ENCODE results near the gene GPC6. TPM values are rescaled to one million over a fixed set of nuclear protein-coding genes. Genes with fewer than 3 reads are reported as not detected.

The GPC6 gene
- total and polyA plus RNA-seq, 4 donors, result 5.0 to 37.4 (median 18.9) TPM

GRCh38 chr13:93745884-93746283, 519.3 kb downstream of the GPC6 start:
- WGBS, 2 donors, result 72 to 79% methylated on average over 2 of the region's 2 CpGs
- H3K4me1 ChIP-seq (ENCODE audit: control insufficient read depth in 1 of 2, insufficient read depth in 2 of 2, low read length in 2 of 2), result no peaks in the 10 kb centered on the region
- no peak overlapping the region for H3K27ac ChIP-seq (ENCODE audit: low read depth in 1 of 2, low read length in 2 of 2)
- no peaks in the 10 kb centered on the region for H3K27me3 ChIP-seq (ENCODE audit: control insufficient read depth in 1 of 2, insufficient read depth in 2 of 2, low read length in 1 of 2)
- no peaks in the 10 kb centered on the region for H3K36me3 ChIP-seq (ENCODE audit: control insufficient read depth in 1 of 2, insufficient read depth in 2 of 2, low read length in 1 of 2)
- no peak overlapping the region for H3K4me3 ChIP-seq (ENCODE audit: low read length in 2 of 2)
- H3K9me3 ChIP-seq (ENCODE audit: control insufficient read depth, low read length), result no peaks in the 10 kb centered on the region
- ATAC-seq (ENCODE audit: low FRiP score), result no peak
- DNase-seq, result no peak
- intact Hi-C loops (cut with DNase I), result no loop called here

DNA sequence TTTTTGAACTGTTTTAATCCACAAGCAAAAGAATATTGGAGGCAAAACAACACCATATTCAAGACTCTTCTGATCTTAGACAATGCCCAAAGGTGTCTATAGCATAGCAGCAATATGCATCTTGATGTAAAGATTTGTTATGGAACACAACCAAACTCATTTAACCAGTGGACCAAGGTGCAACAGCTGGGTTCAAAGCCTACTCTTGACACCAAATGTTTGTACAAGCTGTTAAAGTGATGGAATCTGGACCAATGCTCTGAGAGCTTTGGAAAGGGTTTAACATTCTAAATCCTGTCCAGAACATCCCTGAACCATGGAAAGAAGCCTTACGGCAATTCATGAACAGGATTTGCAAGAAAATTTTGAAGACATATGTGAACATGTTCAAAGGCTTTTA, 520.0 kb downstream of the GPC6 start:
- DNase-seq, result no peak
- intact Hi-C loops (cut with DNase I), result no loop called here

GRCh38 chr13:93750676-93751075, 524.1 kb downstream of the GPC6 start:
- Histone ChIP-seq H3K36me3 (ENCODE audit: control insufficient read depth in 1 of 2, insufficient read depth in 2 of 2, low read length in 1 of 2) (no peaks in the 10 kb centered on the region), H3K4me1 (ENCODE audit: control insufficient read depth in 1 of 2, insufficient read depth in 2 of 2, low read length in 2 of 2) (no peaks in the 10 kb centered on the region), H3K27me3 (ENCODE audit: control insufficient read depth in 1 of 2, insufficient read depth in 2 of 2, low read length in 1 of 2) (no peaks in the 10 kb centered on the region), H3K9me3 (ENCODE audit: control insufficient read depth, low read length) (no peaks in the 10 kb centered on the region), H3K4me3 (ENCODE audit: low read length in 2 of 2) (no peak overlapping the region), H3K27ac (ENCODE audit: low read depth in 1 of 2, low read length in 2 of 2) (no peak overlapping the region)
- WGBS, 2 donors, result 92 to 94% methylated on average over 4 of the region's 4 CpGs
- intact Hi-C loops (cut with DNase I), result no loop called here
- no peak for DNase-seq
- ATAC-seq (ENCODE audit: low FRiP score), result no peak

More for the DNA sequence above, 520.0 kb downstream of the GPC6 start:
- WGBS, 2 donors, result 98 to 100% methylated on average over 1 of the region's 1 CpG
- Histone ChIP-seq H3K36me3 (ENCODE audit: control insufficient read depth in 1 of 2, insufficient read depth in 2 of 2, low read length in 1 of 2) (no peaks in the 10 kb centered on the region), H3K4me3 (ENCODE audit: low read length in 2 of 2) (no peak overlapping the region), H3K27ac (ENCODE audit: low read depth in 1 of 2, low read length in 2 of 2) (no peak overlapping the region), H3K4me1 (ENCODE audit: control insufficient read depth in 1 of 2, insufficient read depth in 2 of 2, low read length in 2 of 2) (no peaks in the 10 kb centered on the region), H3K27me3 (ENCODE audit: control insufficient read depth in 1 of 2, insufficient read depth in 2 of 2, low read length in 1 of 2) (no peaks in the 10 kb centered on the region), H3K9me3 (ENCODE audit: control insufficient read depth, low read length) (no peaks in the 10 kb centered on the region)
- no peak for ATAC-seq (ENCODE audit: low FRiP score)

- Histone ChIP-seq H3K9me3 (ENCODE audit: control insufficient read depth, low read length) (no peaks in the 10 kb centered on the region), H3K27me3 (ENCODE audit: control insufficient read depth in 1 of 2, insufficient read depth in 2 of 2, low read length in 1 of 2) (no peaks in the 10 kb centered on the region), H3K4me3 (ENCODE audit: low read length in 2 of 2) (no peak overlapping the region), H3K27ac (ENCODE audit: low read depth in 1 of 2, low read length in 2 of 2) (no peak overlapping the region), H3K36me3 (ENCODE audit: control insufficient read depth in 1 of 2, insufficient read depth in 2 of 2, low read length in 1 of 2) (no peaks in the 10 kb centered on the region), H3K4me1 (ENCODE audit: control insufficient read depth in 1 of 2, insufficient read depth in 2 of 2, low read length in 2 of 2) (no peaks in the 10 kb centered on the region)
- DNase-seq (no peak), ATAC-seq (ENCODE audit: low FRiP score) (no peak)
- intact Hi-C loops (cut with DNase I), result no loop called here
Observed at GRCh38 chr13:93751117-93751516, 524.5 kb downstream of the GPC6 start.

DNA sequence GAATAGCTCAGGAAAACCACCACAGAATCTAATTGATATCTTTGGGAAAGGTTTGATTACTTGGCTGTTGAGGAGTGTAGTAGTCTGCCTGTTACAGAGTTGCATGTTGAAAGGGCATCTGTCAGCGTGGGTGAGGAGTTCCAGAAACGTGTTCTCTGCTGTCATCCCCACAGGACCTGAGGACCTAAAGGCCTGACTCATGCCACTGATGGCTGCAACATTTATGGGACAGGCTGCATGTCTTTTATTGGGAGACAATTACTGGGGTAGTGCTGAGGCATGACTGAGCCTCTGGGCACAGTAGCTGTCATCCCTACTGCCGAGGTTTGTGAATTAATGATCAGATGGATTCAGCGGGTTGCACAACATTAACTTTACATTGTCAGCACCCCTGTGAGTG, 525.9 kb downstream of the GPC6 start:
- no peak for ATAC-seq (ENCODE audit: low FRiP score)
- Histone ChIP-seq H3K27me3 (ENCODE audit: control insufficient read depth in 1 of 2, insufficient read depth in 2 of 2, low read length in 1 of 2) (no peaks in the 10 kb centered on the region), H3K9me3 (ENCODE audit: control insufficient read depth, low read length) (no peaks in the 10 kb centered on the region), H3K27ac (ENCODE audit: low read depth in 1 of 2, low read length in 2 of 2) (no peak overlapping the region), H3K4me3 (ENCODE audit: low read length in 2 of 2) (no peak overlapping the region), H3K36me3 (ENCODE audit: control insufficient read depth in 1 of 2, insufficient read depth in 2 of 2, low read length in 1 of 2) (no peaks in the 10 kb centered on the region), H3K4me1 (ENCODE audit: control insufficient read depth in 1 of 2, insufficient read depth in 2 of 2, low read length in 2 of 2) (no peaks in the 10 kb centered on the region)
- intact Hi-C loops (cut with DNase I), result no loop called here
- WGBS, 2 donors, result 90 to 91% methylated on average over 4 of the region's 4 CpGs
- DNase-seq, result no peak

GRCh38 chr13:93753639-93754038, 527.0 kb downstream of the GPC6 start:
- ATAC-seq (ENCODE audit: low FRiP score), result no peak
- Histone ChIP-seq H3K27ac (ENCODE audit: low read depth in 1 of 2, low read length in 2 of 2) (no peak overlapping the region), H3K4me3 (ENCODE audit: low read length in 2 of 2) (no peak overlapping the region), H3K27me3 (ENCODE audit: control insufficient read depth in 1 of 2, insufficient read depth in 2 of 2, low read length in 1 of 2) (no peaks in the 10 kb centered on the region), H3K36me3 (ENCODE audit: control insufficient read depth in 1 of 2, insufficient read depth in 2 of 2, low read length in 1 of 2) (no peaks in the 10 kb centered on the region), H3K4me1 (ENCODE audit: control insufficient read depth in 1 of 2, insufficient read depth in 2 of 2, low read length in 2 of 2) (no peaks in the 10 kb centered on the region), H3K9me3 (ENCODE audit: control insufficient read depth, low read length) (no peaks in the 10 kb centered on the region)
- intact Hi-C loops (cut with DNase I), result no loop called here
- DNase-seq, result no peak

DNA sequence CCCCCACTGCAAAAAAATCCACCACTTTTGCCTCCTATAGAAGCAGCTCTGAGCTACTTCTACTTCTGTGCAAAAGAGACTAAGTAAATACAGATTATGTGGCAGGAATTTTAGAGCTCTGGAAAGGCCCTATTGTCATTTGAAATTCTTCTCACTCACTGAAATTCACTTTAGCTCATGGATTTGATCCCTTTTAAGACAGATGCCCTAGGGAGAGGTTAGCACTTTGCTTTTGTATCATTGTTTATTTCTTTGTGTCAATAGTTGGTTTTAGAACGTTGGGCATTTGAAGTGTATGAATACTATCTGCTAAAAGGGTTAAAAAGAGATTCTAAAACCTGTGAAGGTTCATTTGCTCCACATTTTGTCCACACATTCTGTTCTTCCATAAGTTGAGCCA, 528.7 kb downstream of the GPC6 start:
- ATAC-seq (ENCODE audit: low FRiP score), result no peak
- H3K27ac ChIP-seq (ENCODE audit: low read depth in 1 of 2, low read length in 2 of 2), result no peak overlapping the region
- intact Hi-C loops (cut with DNase I), result no loop called here
- DNase-seq, result no peak
- 72 to 80% methylated on average over 1 of the region's 1 CpG for WGBS, 2 donors
- no peaks in the 10 kb centered on the region for H3K4me1 ChIP-seq (ENCODE audit: control insufficient read depth in 1 of 2, insufficient read depth in 2 of 2, low read length in 2 of 2)
- no peaks in the 10 kb centered on the region for H3K27me3 ChIP-seq (ENCODE audit: control insufficient read depth in 1 of 2, insufficient read depth in 2 of 2, low read length in 1 of 2)
- H3K36me3 ChIP-seq (ENCODE audit: control insufficient read depth in 1 of 2, insufficient read depth in 2 of 2, low read length in 1 of 2), result no peaks in the 10 kb centered on the region
- H3K4me3 ChIP-seq (ENCODE audit: low read length in 2 of 2), result no peak overlapping the region
- no peaks in the 10 kb centered on the region for H3K9me3 ChIP-seq (ENCODE audit: control insufficient read depth, low read length)

DNA sequence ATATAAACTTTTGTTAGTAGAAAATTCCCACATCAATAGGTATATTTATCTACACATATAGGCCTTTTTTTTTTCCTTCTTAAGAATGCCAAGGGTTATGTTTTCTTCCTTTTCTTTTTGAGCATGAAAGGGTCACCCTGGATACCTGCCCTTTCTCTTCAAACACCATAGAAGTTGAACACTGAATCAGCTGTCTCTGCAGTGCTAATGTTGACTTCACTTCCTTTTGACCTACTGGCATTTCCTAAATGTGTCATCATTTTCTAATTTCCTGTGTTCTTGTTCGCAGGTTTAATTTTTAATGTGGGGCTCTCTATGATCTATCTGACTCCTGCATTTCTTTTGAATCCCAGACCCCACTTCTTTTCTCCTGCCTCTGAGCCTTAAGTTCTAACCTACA, 532.0 kb downstream of the GPC6 start:
- no peak for DNase-seq
- no peaks in the 10 kb centered on the region for H3K9me3 ChIP-seq (ENCODE audit: control insufficient read depth, low read length)
- H3K27ac ChIP-seq (ENCODE audit: low read depth in 1 of 2, low read length in 2 of 2), result no peak overlapping the region
- intact Hi-C loops (cut with DNase I), result no loop called here
- H3K27me3 ChIP-seq (ENCODE audit: control insufficient read depth in 1 of 2, insufficient read depth in 2 of 2, low read length in 1 of 2), result no peaks in the 10 kb centered on the region
- H3K4me3 ChIP-seq (ENCODE audit: low read length in 2 of 2), result no peak overlapping the region
- H3K4me1 ChIP-seq (ENCODE audit: control insufficient read depth in 1 of 2, insufficient read depth in 2 of 2, low read length in 2 of 2), result no peaks in the 10 kb centered on the region
- no peak for ATAC-seq (ENCODE audit: low FRiP score)
- WGBS, 2 donors, result 76 to 81% methylated on average over 1 of the region's 1 CpG
- H3K36me3 ChIP-seq (ENCODE audit: control insufficient read depth in 1 of 2, insufficient read depth in 2 of 2, low read length in 1 of 2), result no peaks in the 10 kb centered on the region

- ATAC-seq (ENCODE audit: low FRiP score), result no peak
- H3K27ac ChIP-seq (ENCODE audit: low read depth in 1 of 2, low read length in 2 of 2), result no peak overlapping the region
- H3K9me3 ChIP-seq (ENCODE audit: control insufficient read depth, low read length), result no peaks in the 10 kb centered on the region
- intact Hi-C loops (cut with DNase I), result no loop called here
- no peaks in the 10 kb centered on the region for H3K36me3 ChIP-seq (ENCODE audit: control insufficient read depth in 1 of 2, insufficient read depth in 2 of 2, low read length in 1 of 2)
- DNase-seq, result no peak
- no peak overlapping the region for H3K4me3 ChIP-seq (ENCODE audit: low read length in 2 of 2)
- no peaks in the 10 kb centered on the region for H3K27me3 ChIP-seq (ENCODE audit: control insufficient read depth in 1 of 2, insufficient read depth in 2 of 2, low read length in 1 of 2)
- 76 to 89% methylated on average over 6 of the region's 6 CpGs for WGBS, 2 donors
- peaks cover 0 to 7% of the 10 kb centered on the region in 2 donors for H3K4me1 ChIP-seq (ENCODE audit: control insufficient read depth in 1 of 2, insufficient read depth in 2 of 2, low read length in 2 of 2)
Observed at GRCh38 chr13:93762708-93763426, 536.3 kb downstream of the GPC6 start.
